ENCODE results near the gene MYH9. TPM values are rescaled to one million over a fixed set of nuclear protein-coding genes. Genes with fewer than 3 reads are reported as not detected.

The MYH9 gene
- total and polyA plus RNA-seq, 2 experiments from 2014 or later: 58.4 to 233 TPM

DNA sequence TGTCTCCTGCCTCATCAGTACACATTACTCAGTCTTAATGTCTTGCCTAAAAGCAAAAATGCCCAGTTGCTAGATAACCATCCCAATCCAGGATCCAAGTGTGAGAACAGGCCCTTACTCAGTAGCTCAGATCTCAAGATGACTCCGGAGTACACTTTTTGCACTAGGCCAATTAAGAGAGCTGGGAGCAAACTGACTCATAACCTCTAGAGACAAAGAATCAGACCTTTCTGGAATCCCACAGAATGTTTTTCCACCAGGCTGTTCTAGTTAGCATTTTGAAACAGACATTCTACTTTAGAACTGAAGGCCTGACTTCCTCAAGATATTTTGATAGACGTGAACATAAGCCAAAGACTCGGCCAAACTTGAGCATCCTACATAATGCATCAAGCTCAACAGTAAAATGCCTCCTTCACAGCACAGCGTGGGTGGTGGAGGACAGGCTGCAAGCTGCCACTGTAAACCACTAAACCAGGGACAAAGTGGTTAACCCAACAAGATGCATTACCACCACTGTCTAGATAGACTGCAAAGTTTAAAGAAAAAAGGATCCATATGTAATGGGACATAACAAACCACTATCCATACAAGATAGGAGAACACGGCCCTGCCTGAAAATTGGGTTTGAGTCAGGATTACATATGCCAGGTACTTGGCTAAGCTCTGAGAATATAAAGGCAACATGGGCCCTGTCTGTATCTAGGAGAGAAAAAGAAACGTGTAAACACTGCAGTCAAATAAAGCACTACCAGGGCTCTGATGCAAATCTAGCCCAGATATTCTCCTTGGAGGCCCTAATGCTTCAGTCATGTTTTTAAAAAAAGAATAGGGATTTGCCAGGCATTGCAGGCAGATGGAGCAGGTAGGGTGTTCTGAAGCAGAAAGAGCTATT lies 48.3 kb downstream of the MYH9 start (continued):
- TF ChIP-seq, protein P1, sequence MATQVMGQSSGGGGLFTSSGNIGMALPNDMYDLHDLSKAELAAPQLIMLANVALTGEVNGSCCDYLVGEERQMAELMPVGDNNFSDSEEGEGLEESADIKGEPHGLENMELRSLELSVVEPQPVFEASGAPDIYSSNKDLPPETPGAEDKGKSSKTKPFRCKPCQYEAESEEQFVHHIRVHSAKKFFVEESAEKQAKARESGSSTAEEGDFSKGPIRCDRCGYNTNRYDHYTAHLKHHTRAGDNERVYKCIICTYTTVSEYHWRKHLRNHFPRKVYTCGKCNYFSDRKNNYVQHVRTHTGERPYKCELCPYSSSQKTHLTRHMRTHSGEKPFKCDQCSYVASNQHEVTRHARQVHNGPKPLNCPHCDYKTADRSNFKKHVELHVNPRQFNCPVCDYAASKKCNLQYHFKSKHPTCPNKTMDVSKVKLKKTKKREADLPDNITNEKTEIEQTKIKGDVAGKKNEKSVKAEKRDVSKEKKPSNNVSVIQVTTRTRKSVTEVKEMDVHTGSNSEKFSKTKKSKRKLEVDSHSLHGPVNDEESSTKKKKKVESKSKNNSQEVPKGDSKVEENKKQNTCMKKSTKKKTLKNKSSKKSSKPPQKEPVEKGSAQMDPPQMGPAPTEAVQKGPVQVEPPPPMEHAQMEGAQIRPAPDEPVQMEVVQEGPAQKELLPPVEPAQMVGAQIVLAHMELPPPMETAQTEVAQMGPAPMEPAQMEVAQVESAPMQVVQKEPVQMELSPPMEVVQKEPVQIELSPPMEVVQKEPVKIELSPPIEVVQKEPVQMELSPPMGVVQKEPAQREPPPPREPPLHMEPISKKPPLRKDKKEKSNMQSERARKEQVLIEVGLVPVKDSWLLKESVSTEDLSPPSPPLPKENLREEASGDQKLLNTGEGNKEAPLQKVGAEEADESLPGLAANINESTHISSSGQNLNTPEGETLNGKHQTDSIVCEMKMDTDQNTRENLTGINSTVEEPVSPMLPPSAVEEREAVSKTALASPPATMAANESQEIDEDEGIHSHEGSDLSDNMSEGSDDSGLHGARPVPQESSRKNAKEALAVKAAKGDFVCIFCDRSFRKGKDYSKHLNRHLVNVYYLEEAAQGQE (IDR thresholded peaks at IDR 0.05; ENCODE audit: unreplicated experiment): no peak
- TF ChIP-seq POLR2AphosphoS5 (IDR thresholded peaks at IDR 0.05; ENCODE audit: low read depth): no peak
- no peak for TF ChIP-seq CREB1 (CRISPR knock-in tag; IDR thresholded peaks at IDR 0.05; ENCODE audit: low read depth)
- TF ChIP-seq ZNF114 (CRISPR knock-in tag; IDR thresholded peaks at IDR 0.05): no peak
- TF ChIP-seq STAT1 (IDR thresholded peaks at IDR 0.05; ENCODE audit: unreplicated experiment): no peak
- TF ChIP-seq, protein P2, sequence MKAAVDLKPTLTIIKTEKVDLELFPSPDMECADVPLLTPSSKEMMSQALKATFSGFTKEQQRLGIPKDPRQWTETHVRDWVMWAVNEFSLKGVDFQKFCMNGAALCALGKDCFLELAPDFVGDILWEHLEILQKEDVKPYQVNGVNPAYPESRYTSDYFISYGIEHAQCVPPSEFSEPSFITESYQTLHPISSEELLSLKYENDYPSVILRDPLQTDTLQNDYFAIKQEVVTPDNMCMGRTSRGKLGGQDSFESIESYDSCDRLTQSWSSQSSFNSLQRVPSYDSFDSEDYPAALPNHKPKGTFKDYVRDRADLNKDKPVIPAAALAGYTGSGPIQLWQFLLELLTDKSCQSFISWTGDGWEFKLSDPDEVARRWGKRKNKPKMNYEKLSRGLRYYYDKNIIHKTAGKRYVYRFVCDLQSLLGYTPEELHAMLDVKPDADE (IDR thresholded peaks at IDR 0.05): no peak

DNA sequence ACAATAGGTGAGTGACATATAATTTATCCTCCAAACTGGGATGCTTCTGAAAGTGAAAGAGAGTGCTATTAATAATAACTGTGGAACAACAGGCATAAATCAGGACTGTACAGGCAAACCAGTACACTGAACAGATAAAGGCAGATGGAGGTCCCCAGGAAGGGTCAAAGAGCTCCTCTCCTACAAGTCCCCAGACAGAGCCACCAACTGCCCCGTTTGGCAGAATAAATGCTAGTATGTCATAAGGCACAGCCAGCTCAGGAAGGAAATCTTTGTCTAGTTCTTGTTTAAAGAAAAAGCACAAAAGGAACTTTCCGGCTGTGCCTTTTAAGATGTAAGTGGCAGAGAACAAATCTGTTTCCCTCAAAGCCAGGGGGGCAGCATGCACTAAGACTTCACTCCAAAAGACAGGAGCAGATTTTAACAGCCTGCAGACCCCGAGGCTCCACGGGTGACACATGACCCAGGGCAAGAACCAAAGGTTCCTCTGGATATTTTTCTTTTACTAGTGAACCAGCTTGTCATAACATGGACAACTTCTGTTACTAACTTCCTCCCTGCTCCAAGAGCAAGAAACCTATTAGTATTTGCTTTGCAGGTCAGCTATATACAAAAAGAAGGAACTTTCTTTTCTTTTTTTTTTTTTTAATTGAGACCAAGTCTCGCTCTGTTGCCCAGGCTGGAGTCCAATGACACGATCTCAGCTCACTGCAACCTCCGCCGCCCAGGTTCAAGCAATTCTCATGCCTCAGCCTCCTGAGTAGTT lies 50.2 kb downstream of the MYH9 start:
- H3K4me1 ChIP-seq (ENCODE audit: insufficient read depth): peaks cover 21% of the 10 kb centered on the region
- peak overlapping the region; percentile 34; the same call in 1 of the 2 replicates for H3K27ac Mint-ChIP-seq
- peaks cover 7% of the 10 kb centered on the region for H3K27me3 Mint-ChIP-seq (ENCODE audit: insufficient read depth, low read depth, poor library complexity)
- 0 out of 2 replicates have a peak overlapping the region, but pooled peaks have one; percentile 32 for H3K27ac ChIP-seq (ENCODE audit: low read depth)
- peaks cover 84% of the 10 kb centered on the region for H3K36me3 Mint-ChIP-seq (ENCODE audit: low read depth)
- H4K20me1 ChIP-seq (replicated peaks; ENCODE audit: insufficient read depth): peaks cover 50% of the 10 kb centered on the region
- H3F3A ChIP-seq (replicated peaks; ENCODE audit: low read depth): peaks cover 3% of the 10 kb centered on the region; the same call in 1 of the 2 replicates
- H3K4me1 Mint-ChIP-seq: peaks cover 62% of the 10 kb centered on the region
- TF ChIP-seq EZH2phosphoT487 (IDR thresholded peaks at IDR 0.05; ENCODE audit: unreplicated experiment): no peak
- TF ChIP-seq, protein P2 (IDR thresholded peaks at IDR 0.05): no peak
- no peak for TF ChIP-seq ZNF114 (CRISPR knock-in tag; IDR thresholded peaks at IDR 0.05)
- TF ChIP-seq POLR2AphosphoS5 (IDR thresholded peaks at IDR 0.05; ENCODE audit: low read depth): no peak
- TF ChIP-seq, protein P3, sequence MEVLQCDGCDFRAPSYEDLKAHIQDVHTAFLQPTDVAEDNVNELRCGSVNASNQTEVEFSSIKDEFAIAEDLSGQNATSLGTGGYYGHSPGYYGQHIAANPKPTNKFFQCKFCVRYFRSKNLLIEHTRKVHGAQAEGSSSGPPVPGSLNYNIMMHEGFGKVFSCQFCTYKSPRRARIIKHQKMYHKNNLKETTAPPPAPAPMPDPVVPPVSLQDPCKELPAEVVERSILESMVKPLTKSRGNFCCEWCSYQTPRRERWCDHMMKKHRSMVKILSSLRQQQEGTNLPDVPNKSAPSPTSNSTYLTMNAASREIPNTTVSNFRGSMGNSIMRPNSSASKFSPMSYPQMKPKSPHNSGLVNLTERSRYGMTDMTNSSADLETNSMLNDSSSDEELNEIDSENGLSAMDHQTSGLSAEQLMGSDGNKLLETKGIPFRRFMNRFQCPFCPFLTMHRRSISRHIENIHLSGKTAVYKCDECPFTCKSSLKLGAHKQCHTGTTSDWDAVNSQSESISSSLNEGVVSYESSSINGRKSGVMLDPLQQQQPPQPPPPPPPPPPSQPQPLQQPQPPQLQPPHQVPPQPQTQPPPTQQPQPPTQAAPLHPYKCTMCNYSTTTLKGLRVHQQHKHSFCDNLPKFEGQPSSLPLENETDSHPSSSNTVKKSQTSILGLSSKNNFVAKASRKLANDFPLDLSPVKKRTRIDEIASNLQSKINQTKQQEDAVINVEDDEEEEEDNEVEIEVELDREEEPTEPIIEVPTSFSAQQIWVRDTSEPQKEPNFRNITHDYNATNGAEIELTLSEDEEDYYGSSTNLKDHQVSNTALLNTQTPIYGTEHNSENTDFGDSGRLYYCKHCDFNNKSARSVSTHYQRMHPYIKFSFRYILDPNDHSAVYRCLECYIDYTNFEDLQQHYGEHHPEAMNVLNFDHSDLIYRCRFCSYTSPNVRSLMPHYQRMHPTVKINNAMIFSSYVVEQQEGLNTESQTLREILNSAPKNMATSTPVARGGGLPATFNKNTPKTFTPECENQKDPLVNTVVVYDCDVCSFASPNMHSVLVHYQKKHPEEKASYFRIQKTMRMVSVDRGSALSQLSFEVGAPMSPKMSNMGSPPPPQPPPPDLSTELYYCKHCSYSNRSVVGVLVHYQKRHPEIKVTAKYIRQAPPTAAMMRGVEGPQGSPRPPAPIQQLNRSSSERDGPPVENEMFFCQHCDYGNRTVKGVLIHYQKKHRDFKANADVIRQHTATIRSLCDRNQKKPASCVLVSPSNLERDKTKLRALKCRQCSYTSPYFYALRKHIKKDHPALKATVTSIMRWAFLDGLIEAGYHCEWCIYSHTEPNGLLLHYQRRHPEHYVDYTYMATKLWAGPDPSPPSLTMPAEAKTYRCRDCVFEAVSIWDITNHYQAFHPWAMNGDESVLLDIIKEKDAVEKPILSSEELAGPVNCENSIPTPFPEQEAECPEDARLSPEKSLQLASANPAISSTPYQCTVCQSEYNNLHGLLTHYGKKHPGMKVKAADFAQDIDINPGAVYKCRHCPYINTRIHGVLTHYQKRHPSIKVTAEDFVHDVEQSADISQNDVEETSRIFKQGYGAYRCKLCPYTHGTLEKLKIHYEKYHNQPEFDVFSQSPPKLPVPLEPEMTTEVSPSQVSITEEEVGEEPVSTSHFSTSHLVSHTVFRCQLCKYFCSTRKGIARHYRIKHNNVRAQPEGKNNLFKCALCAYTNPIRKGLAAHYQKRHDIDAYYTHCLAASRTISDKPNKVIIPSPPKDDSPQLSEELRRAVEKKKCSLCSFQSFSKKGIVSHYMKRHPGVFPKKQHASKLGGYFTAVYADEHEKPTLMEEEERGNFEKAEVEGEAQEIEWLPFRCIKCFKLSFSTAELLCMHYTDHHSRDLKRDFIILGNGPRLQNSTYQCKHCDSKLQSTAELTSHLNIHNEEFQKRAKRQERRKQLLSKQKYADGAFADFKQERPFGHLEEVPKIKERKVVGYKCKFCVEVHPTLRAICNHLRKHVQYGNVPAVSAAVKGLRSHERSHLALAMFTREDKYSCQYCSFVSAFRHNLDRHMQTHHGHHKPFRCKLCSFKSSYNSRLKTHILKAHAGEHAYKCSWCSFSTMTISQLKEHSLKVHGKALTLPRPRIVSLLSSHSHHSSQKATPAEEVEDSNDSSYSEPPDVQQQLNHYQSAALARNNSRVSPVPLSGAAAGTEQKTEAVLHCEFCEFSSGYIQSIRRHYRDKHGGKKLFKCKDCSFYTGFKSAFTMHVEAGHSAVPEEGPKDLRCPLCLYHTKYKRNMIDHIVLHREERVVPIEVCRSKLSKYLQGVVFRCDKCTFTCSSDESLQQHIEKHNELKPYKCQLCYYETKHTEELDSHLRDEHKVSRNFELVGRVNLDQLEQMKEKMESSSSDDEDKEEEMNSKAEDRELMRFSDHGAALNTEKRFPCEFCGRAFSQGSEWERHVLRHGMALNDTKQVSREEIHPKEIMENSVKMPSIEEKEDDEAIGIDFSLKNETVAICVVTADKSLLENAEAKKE (CRISPR knock-in tag; IDR thresholded peaks at IDR 0.05): no peak
- no peak for TF ChIP-seq CREB1 (CRISPR knock-in tag; IDR thresholded peaks at IDR 0.05; ENCODE audit: low read depth)
- TF ChIP-seq STAT1 (IDR thresholded peaks at IDR 0.05; ENCODE audit: unreplicated experiment): no peak
- H2AFZ ChIP-seq: no peak overlapping the region
- ATAC-seq (no peak), DNase-seq (ENCODE audit: low spot score) (no peak)
- no peak overlapping the region for H3K4me3 ChIP-seq
- no peaks in the 10 kb centered on the region for H3K27me3 ChIP-seq (ENCODE audit: insufficient read depth)
- no peaks in the 10 kb centered on the region for H3K9me3 Mint-ChIP-seq
- no peak overlapping the region for H3K4me2 ChIP-seq
- H3K79me2 ChIP-seq (replicated peaks; ENCODE audit: insufficient read depth): peaks cover 86% of the 10 kb centered on the region
- no peaks in the 10 kb centered on the region for H3K9me2 ChIP-seq (ENCODE audit: insufficient read depth)
- no peak overlapping the region for H3K4me3 Mint-ChIP-seq
- H3K36me3 ChIP-seq (ENCODE audit: insufficient read depth): peaks cover 46% of the 10 kb centered on the region
